ENCODE results near the gene BACE1-AS. TPM values are rescaled to one million over a fixed set of nuclear protein-coding genes. Genes with fewer than 3 reads are reported as not detected.

The BACE1-AS gene
- total and polyA plus RNA-seq, 2 experiments from 2014 or later, result 10.6 to 19.6 TPM

DNA sequence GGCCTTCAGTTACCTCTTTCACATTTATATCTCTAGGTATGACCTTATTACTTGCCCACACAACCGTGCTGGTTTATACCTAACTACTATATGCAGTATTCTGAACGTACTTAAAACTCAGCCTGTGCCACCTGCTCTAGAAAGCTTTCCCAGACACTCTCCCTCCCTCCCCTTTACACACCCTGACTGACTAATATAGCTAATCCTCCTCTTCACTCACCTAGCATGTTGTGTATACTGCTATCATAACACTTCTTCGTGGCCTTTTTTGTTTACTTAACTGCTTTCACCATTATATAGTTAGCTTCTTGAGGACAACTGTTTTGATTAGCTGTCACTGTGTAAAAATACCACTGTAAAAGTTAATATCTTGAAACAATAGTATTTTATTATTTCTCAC lies 35.2 kb upstream of the BACE1-AS start:
- Histone ChIP-seq H3F3A (replicated peaks; ENCODE audit: low read depth) (no peaks in the 10 kb centered on the region), H3K4me2 (no peak overlapping the region), H3K4me3 (no peak overlapping the region), H4K20me1 (replicated peaks; ENCODE audit: insufficient read depth) (0 out of 2 replicates have a peak, but pooled peaks cover 2% of the 10 kb centered on the region), H3K36me3 (ENCODE audit: insufficient read depth) (peaks cover 8% of the 10 kb centered on the region; the same call in 1 of the 2 replicates), H2AFZ (no peak overlapping the region), H3K27ac (ENCODE audit: low read depth) (no peak overlapping the region), H3K9me2 (ENCODE audit: insufficient read depth) (no peaks in the 10 kb centered on the region), H3K27me3 (ENCODE audit: insufficient read depth) (no peaks in the 10 kb centered on the region), H3K79me2 (replicated peaks; ENCODE audit: insufficient read depth) (no peaks in the 10 kb centered on the region), H3K4me1 (ENCODE audit: insufficient read depth) (no peaks in the 10 kb centered on the region)
- Mint-ChIP-seq H3K27ac (no peak overlapping the region), H3K4me3 (no peak overlapping the region), H3K36me3 (ENCODE audit: low read depth) (peaks cover 10% of the 10 kb centered on the region; the same call in 2 of the 3 replicates), H3K27me3 (ENCODE audit: insufficient read depth, low read depth, poor library complexity) (no peaks in the 10 kb centered on the region), H3K9me3 (no peaks in the 10 kb centered on the region; the same call in 2 of the 3 replicates), H3K4me1 (no peaks in the 10 kb centered on the region)
- ATAC-seq, result no peak
- TF ChIP-seq, protein P1, sequence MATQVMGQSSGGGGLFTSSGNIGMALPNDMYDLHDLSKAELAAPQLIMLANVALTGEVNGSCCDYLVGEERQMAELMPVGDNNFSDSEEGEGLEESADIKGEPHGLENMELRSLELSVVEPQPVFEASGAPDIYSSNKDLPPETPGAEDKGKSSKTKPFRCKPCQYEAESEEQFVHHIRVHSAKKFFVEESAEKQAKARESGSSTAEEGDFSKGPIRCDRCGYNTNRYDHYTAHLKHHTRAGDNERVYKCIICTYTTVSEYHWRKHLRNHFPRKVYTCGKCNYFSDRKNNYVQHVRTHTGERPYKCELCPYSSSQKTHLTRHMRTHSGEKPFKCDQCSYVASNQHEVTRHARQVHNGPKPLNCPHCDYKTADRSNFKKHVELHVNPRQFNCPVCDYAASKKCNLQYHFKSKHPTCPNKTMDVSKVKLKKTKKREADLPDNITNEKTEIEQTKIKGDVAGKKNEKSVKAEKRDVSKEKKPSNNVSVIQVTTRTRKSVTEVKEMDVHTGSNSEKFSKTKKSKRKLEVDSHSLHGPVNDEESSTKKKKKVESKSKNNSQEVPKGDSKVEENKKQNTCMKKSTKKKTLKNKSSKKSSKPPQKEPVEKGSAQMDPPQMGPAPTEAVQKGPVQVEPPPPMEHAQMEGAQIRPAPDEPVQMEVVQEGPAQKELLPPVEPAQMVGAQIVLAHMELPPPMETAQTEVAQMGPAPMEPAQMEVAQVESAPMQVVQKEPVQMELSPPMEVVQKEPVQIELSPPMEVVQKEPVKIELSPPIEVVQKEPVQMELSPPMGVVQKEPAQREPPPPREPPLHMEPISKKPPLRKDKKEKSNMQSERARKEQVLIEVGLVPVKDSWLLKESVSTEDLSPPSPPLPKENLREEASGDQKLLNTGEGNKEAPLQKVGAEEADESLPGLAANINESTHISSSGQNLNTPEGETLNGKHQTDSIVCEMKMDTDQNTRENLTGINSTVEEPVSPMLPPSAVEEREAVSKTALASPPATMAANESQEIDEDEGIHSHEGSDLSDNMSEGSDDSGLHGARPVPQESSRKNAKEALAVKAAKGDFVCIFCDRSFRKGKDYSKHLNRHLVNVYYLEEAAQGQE (IDR thresholded peaks at IDR 0.05; ENCODE audit: unreplicated experiment), result no peak
- TF ChIP-seq ZNF114 (CRISPR knock-in tag; IDR thresholded peaks at IDR 0.05) (no peak), STAT1 (IDR thresholded peaks at IDR 0.05; ENCODE audit: unreplicated experiment) (no peak), NANOG (IDR thresholded peaks at IDR 0.05; ENCODE audit: borderline replicate concordance) (no peak), ZNF331 (CRISPR knock-in tag; IDR thresholded peaks at IDR 0.05; ENCODE audit: low read depth) (no peak), ETS1 (IDR thresholded peaks at IDR 0.05) (no peak), EZH2phosphoT487 (IDR thresholded peaks at IDR 0.05; ENCODE audit: unreplicated experiment) (no peak), CREB1 (CRISPR knock-in tag; IDR thresholded peaks at IDR 0.05; ENCODE audit: low read depth) (no peak), POLR2AphosphoS5 (IDR thresholded peaks at IDR 0.05; ENCODE audit: low read depth) (no peak)
- DNase-seq (ENCODE audit: low spot score), result no peak

DNA sequence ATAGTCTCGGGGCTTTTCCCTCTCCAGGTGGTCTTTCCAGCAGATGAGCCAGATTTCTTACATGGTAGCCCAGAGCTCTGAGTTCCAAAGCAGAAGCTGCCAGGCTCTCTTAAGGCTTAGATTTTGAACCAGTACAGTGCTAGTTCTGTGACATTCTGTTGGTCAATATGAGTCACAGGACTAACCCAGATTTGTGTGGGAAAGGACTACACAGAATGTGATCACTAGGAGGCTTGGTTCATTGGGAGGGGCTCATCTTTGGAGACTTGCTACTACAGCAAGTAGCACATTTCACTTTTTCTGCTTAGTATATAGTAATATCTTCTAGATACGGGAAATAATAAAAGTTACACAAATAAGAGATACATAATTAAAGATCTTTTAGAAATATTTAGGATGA lies 34.6 kb upstream of the BACE1-AS start:
- no peaks in the 10 kb centered on the region for H3K27me3 Mint-ChIP-seq (ENCODE audit: insufficient read depth, low read depth, poor library complexity)
- Histone ChIP-seq H3K79me2 (replicated peaks; ENCODE audit: insufficient read depth) (no peaks in the 10 kb centered on the region), H3F3A (replicated peaks; ENCODE audit: low read depth) (no peaks in the 10 kb centered on the region), H3K27me3 (ENCODE audit: insufficient read depth) (no peaks in the 10 kb centered on the region), H3K4me3 (no peak overlapping the region), H3K9me2 (ENCODE audit: insufficient read depth) (no peaks in the 10 kb centered on the region), H3K4me1 (ENCODE audit: insufficient read depth) (no peaks in the 10 kb centered on the region), H2AFZ (no peak overlapping the region), H3K4me2 (no peak overlapping the region), H3K27ac (ENCODE audit: low read depth) (no peak overlapping the region), H3K36me3 (ENCODE audit: insufficient read depth) (peaks cover 8% of the 10 kb centered on the region; the same call in 1 of the 2 replicates), H4K20me1 (replicated peaks; ENCODE audit: insufficient read depth) (0 out of 2 replicates have a peak, but pooled peaks cover 5% of the 10 kb centered on the region)
- no peaks in the 10 kb centered on the region; the same call in 2 of the 3 replicates for H3K9me3 Mint-ChIP-seq
- H3K27ac Mint-ChIP-seq, result no peak overlapping the region
- DNase-seq (ENCODE audit: low spot score) (no peak), ATAC-seq (no peak)
- H3K4me1 Mint-ChIP-seq, result no peaks in the 10 kb centered on the region
- H3K36me3 Mint-ChIP-seq (ENCODE audit: low read depth), result peaks cover 8% of the 10 kb centered on the region; the same call in 2 of the 3 replicates
- no peak overlapping the region for H3K4me3 Mint-ChIP-seq
- TF ChIP-seq ZNF331 (CRISPR knock-in tag; IDR thresholded peaks at IDR 0.05; ENCODE audit: low read depth), result no peak
- TF ChIP-seq ETS1 (IDR thresholded peaks at IDR 0.05), result no peak
- TF ChIP-seq, protein P2, sequence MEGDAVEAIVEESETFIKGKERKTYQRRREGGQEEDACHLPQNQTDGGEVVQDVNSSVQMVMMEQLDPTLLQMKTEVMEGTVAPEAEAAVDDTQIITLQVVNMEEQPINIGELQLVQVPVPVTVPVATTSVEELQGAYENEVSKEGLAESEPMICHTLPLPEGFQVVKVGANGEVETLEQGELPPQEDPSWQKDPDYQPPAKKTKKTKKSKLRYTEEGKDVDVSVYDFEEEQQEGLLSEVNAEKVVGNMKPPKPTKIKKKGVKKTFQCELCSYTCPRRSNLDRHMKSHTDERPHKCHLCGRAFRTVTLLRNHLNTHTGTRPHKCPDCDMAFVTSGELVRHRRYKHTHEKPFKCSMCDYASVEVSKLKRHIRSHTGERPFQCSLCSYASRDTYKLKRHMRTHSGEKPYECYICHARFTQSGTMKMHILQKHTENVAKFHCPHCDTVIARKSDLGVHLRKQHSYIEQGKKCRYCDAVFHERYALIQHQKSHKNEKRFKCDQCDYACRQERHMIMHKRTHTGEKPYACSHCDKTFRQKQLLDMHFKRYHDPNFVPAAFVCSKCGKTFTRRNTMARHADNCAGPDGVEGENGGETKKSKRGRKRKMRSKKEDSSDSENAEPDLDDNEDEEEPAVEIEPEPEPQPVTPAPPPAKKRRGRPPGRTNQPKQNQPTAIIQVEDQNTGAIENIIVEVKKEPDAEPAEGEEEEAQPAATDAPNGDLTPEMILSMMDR (conservative IDR thresholded peaks at IDR 0.05; ENCODE audit: low read depth in 2 of 2), result no peak
- TF ChIP-seq STAT1 (IDR thresholded peaks at IDR 0.05; ENCODE audit: unreplicated experiment), result no peak
- TF ChIP-seq POLR2AphosphoS5 (IDR thresholded peaks at IDR 0.05; ENCODE audit: low read depth), result no peak
- TF ChIP-seq ZNF114 (CRISPR knock-in tag; IDR thresholded peaks at IDR 0.05), result no peak
- TF ChIP-seq CREB1 (CRISPR knock-in tag; IDR thresholded peaks at IDR 0.05; ENCODE audit: low read depth), result no peak
- TF ChIP-seq EZH2phosphoT487 (IDR thresholded peaks at IDR 0.05; ENCODE audit: unreplicated experiment), result no peak
- TF ChIP-seq, protein P1 (IDR thresholded peaks at IDR 0.05; ENCODE audit: unreplicated experiment), result no peak
- TF ChIP-seq EZH2 (IDR thresholded peaks at IDR 0.05; ENCODE audit: low read depth, unreplicated experiment), result no peak
